ENCODE measurements around the gene PPM1N. TPM values are rescaled to one million over a fixed set of nuclear protein-coding genes. Genes with fewer than 3 reads are reported as not detected.

PPM1N gene
- total and polyA plus RNA-seq, 9 donors, result 0.21 to 1.7 (median 0.89) TPM; not detected in 1

GRCh38 chr19:45528149-45528743 is 30.0 kb downstream of the PPM1N start:
- intact Hi-C loops (cut with DNase I), result loop anchor here in 2 of 4 donors (10.0 kb wide), 2 partner anchors 47 to 57 kb away; partner anchors contain the start of gene OPA3 (in 1 of the 2)
- DNase-seq, result peak in 2 of 5 donors; percentile 44 to 51
- no peak overlapping the region for H3K27ac ChIP-seq
- H3K9me3 ChIP-seq, result no peaks in the 10 kb centered on the region
- 18 to 21% (median 18%) methylated on average over 17 of the region's 17 CpGs for WGBS, 3 donors
- TF ChIP-seq POLR2A (IDR thresholded peaks at IDR 0.05), result no peak
- TF ChIP-seq, protein P1, sequence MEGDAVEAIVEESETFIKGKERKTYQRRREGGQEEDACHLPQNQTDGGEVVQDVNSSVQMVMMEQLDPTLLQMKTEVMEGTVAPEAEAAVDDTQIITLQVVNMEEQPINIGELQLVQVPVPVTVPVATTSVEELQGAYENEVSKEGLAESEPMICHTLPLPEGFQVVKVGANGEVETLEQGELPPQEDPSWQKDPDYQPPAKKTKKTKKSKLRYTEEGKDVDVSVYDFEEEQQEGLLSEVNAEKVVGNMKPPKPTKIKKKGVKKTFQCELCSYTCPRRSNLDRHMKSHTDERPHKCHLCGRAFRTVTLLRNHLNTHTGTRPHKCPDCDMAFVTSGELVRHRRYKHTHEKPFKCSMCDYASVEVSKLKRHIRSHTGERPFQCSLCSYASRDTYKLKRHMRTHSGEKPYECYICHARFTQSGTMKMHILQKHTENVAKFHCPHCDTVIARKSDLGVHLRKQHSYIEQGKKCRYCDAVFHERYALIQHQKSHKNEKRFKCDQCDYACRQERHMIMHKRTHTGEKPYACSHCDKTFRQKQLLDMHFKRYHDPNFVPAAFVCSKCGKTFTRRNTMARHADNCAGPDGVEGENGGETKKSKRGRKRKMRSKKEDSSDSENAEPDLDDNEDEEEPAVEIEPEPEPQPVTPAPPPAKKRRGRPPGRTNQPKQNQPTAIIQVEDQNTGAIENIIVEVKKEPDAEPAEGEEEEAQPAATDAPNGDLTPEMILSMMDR (IDR thresholded peaks at IDR 0.05), result no peak
- no peak for TF ChIP-seq EP300 (IDR thresholded peaks at IDR 0.05)
- peaks cover 8% of the 10 kb centered on the region for H3K4me1 ChIP-seq (ENCODE audit: insufficient read depth)
- H3K36me3 ChIP-seq, result no peaks in the 10 kb centered on the region
- peak overlapping the region; percentile 30 for H3K4me3 ChIP-seq
- no peaks in the 10 kb centered on the region for H3K27me3 ChIP-seq

- intact Hi-C loops (cut with DNase I), result loop anchor here in 2 of 4 donors (10.0 kb wide), 2 partner anchors 46 to 56 kb away; partner anchors contain the start of gene OPA3 (in 1 of the 2)
Measured at GRCh38 chr19:45528744-45529419, 30.6 kb downstream of the PPM1N start.

GRCh38 chr19:45529420-45529785 is 31.2 kb downstream of the PPM1N start:
- no peaks in the 10 kb centered on the region for H3K36me3 ChIP-seq
- H3K4me3 ChIP-seq, result peak overlapping the region; percentile 30
- no peaks in the 10 kb centered on the region for H3K27me3 ChIP-seq
- peaks cover 8% of the 10 kb centered on the region for H3K4me1 ChIP-seq (ENCODE audit: insufficient read depth)
- 25 to 34% (median 30%) methylated on average over 14 of the region's 14 CpGs for WGBS, 3 donors
- H3K9me3 ChIP-seq, result no peaks in the 10 kb centered on the region
- H3K27ac ChIP-seq, result no peak overlapping the region
- DNase-seq, result no peak
- TF ChIP-seq EP300 (IDR thresholded peaks at IDR 0.05) (no peak), POLR2A (IDR thresholded peaks at IDR 0.05) (no peak)
- TF ChIP-seq, protein P1 (IDR thresholded peaks at IDR 0.05), result no peak
- intact Hi-C loops (cut with DNase I), result loop anchor here in 2 of 4 donors (10.0 kb wide), 2 partner anchors 45 to 55 kb away; partner anchors contain the start of gene OPA3 (in 1 of the 2)

More at GRCh38 chr19:45528744-45529419, 30.6 kb downstream of the PPM1N start:
- H3K4me1 ChIP-seq (ENCODE audit: insufficient read depth), result peaks cover 8% of the 10 kb centered on the region
- peak overlapping the region; percentile 30 for H3K4me3 ChIP-seq
- WGBS, 3 donors, result 3 to 6% (median 3%) methylated on average over 31 to 49 of the region's 49 CpGs
- no peaks in the 10 kb centered on the region for H3K9me3 ChIP-seq
- peak in 2 of 5 donors; percentile 42 to 58 for DNase-seq
- no peaks in the 10 kb centered on the region for H3K27me3 ChIP-seq
- no peak overlapping the region for H3K27ac ChIP-seq
- no peaks in the 10 kb centered on the region for H3K36me3 ChIP-seq
- TF ChIP-seq EP300 (IDR thresholded peaks at IDR 0.05) (no peak), POLR2A (IDR thresholded peaks at IDR 0.05) (no peak)
- TF ChIP-seq, protein P1 (IDR thresholded peaks at IDR 0.05), result no peak

- H3K4me3 ChIP-seq, result no peak overlapping the region
- H3K27me3 ChIP-seq, result no peaks in the 10 kb centered on the region
- TF ChIP-seq EP300 (IDR thresholded peaks at IDR 0.05) (no peak), POLR2A (IDR thresholded peaks at IDR 0.05) (no peak)
- no peak for DNase-seq
- peaks cover 7% of the 10 kb centered on the region for H3K4me1 ChIP-seq (ENCODE audit: insufficient read depth)
- no peaks in the 10 kb centered on the region for H3K9me3 ChIP-seq
- intact Hi-C loops (cut with DNase I), result no loop called here
- no peaks in the 10 kb centered on the region for H3K36me3 ChIP-seq
- WGBS, 3 donors, result 96 to 100% (median 100%) methylated on average over 1 of the region's 1 CpG
- H3K27ac ChIP-seq, result no peak overlapping the region
Measured at GRCh38 chr19:45531349-45531748, 33.1 kb downstream of the PPM1N start.

Measured in ovary (tissue), 9 donors.